ENCODE results near the gene FGD2. TPM values are rescaled to one million over a fixed set of nuclear protein-coding genes. Genes with fewer than 3 reads are reported as not detected.
A peak's percentile ranks its signal among the peaks of the same experiment; 100 is the strongest.

FGD2 gene
- total RNA-seq, 1 experiment from 2014 or later, result 0.13 TPM

- H3K79me2 ChIP-seq (ENCODE audit: insufficient read depth, low read length), result no peaks in the 10 kb centered on the region
- no peaks in the 10 kb centered on the region for H4K20me1 ChIP-seq (ENCODE audit: control insufficient read depth, insufficient read depth, insufficient read length)
- TF ChIP-seq, protein P1, sequence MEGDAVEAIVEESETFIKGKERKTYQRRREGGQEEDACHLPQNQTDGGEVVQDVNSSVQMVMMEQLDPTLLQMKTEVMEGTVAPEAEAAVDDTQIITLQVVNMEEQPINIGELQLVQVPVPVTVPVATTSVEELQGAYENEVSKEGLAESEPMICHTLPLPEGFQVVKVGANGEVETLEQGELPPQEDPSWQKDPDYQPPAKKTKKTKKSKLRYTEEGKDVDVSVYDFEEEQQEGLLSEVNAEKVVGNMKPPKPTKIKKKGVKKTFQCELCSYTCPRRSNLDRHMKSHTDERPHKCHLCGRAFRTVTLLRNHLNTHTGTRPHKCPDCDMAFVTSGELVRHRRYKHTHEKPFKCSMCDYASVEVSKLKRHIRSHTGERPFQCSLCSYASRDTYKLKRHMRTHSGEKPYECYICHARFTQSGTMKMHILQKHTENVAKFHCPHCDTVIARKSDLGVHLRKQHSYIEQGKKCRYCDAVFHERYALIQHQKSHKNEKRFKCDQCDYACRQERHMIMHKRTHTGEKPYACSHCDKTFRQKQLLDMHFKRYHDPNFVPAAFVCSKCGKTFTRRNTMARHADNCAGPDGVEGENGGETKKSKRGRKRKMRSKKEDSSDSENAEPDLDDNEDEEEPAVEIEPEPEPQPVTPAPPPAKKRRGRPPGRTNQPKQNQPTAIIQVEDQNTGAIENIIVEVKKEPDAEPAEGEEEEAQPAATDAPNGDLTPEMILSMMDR (conservative IDR thresholded peaks at IDR 0.05), result no peak
- no peaks in the 10 kb centered on the region for H3K23me2 ChIP-seq (ENCODE audit: insufficient read length, low read depth, low read length, poor library complexity, severe bottlenecking)
- no peak overlapping the region for H2AK5ac ChIP-seq (ENCODE audit: insufficient read length, low read length)
- no peaks in the 10 kb centered on the region for H3K27me3 ChIP-seq (ENCODE audit: insufficient read depth, low read length)
- H3K56ac ChIP-seq (ENCODE audit: insufficient read length, low read depth, low read length), result no peak overlapping the region
- no peak overlapping the region for H2BK5ac ChIP-seq (ENCODE audit: insufficient read length, low read length)
- H3K18ac ChIP-seq (ENCODE audit: insufficient read length, low read depth, low read length), result no peak overlapping the region
- Mint-ChIP-seq H3K9me3 (no peaks in the 10 kb centered on the region), H3K4me1 (peaks cover 8 to 29% of the 10 kb centered on the region in 2 experiments; a peak in 3 of 4 replicates), H3K36me3 (ENCODE audit: insufficient read depth in 1 of 3, low read depth in 3 of 3) (no peaks in the 10 kb centered on the region), H3K4me3 (0 out of 5 replicates have a peak overlapping the region, but pooled peaks of 1 of the 2 experiments have one; percentile 1), H3K27me3 (ENCODE audit: low read depth) (peaks cover 6% of the 10 kb centered on the region), H3K27ac (no peak overlapping the region)
- no peak overlapping the region for H4K8ac ChIP-seq (replicated peaks; ENCODE audit: insufficient read length, low read depth, low read length)
- H2BK20ac ChIP-seq (ENCODE audit: low read depth, low read length, poor library complexity, severe bottlenecking), result no peak overlapping the region
- H2AFZ ChIP-seq (ENCODE audit: low read length), result no peak overlapping the region
- H3K14ac ChIP-seq (ENCODE audit: insufficient read depth, low read length), result no peak overlapping the region
- no peak overlapping the region for H4K5ac ChIP-seq (ENCODE audit: insufficient read length, low read depth, low read length)
- DNase-seq, result no peak
- no peak overlapping the region for H3K23ac ChIP-seq (ENCODE audit: insufficient read length, low read depth, low read length)
- H3K79me1 ChIP-seq (ENCODE audit: insufficient read depth, low read depth, low read length, poor library complexity, severe bottlenecking), result no peaks in the 10 kb centered on the region
- no CpG with 5 or more reads among the region's 4 CpGs for WGBS (ENCODE audit: extremely low coverage, insufficient read length, low lambda C conversion rate)
- H3K4me2 ChIP-seq (ENCODE audit: insufficient read depth, insufficient read length, low read length), result no peak overlapping the region
- H3K9me3 ChIP-seq (ENCODE audit: control insufficient read depth, low read depth, low read length), result no peaks in the 10 kb centered on the region
- no peak overlapping the region for H3K27ac ChIP-seq (ENCODE audit: insufficient read length, low read depth, low read length)
- no peak overlapping the region for H3K4ac ChIP-seq (ENCODE audit: low read depth, low read length)
- H3T11ph ChIP-seq (ENCODE audit: low read length), result no peak overlapping the region
- no peak overlapping the region for H2BK120ac ChIP-seq (ENCODE audit: low read depth, low read length, poor library complexity, severe bottlenecking)
- no peak overlapping the region for H3K9ac ChIP-seq (ENCODE audit: extremely low read depth, insufficient read length, low read length)
- H3K4me1 ChIP-seq (ENCODE audit: insufficient read depth, low read length), result no peaks in the 10 kb centered on the region; the same call in 1 of the 2 replicates
- no peak overlapping the region for H4K91ac ChIP-seq (ENCODE audit: insufficient read length, low read depth, low read length)
- no peak overlapping the region for H2BK12ac ChIP-seq (ENCODE audit: insufficient read length, low read depth, low read length)
- no peak overlapping the region for H2BK15ac ChIP-seq (ENCODE audit: low read depth, low read length)
These were observed 5.7 kb upstream of the FGD2 start for GRCh38 chr6:36999751-37000125.
